Measurements from ENCODE around the gene MAP6.

MAP6 gene

DNA sequence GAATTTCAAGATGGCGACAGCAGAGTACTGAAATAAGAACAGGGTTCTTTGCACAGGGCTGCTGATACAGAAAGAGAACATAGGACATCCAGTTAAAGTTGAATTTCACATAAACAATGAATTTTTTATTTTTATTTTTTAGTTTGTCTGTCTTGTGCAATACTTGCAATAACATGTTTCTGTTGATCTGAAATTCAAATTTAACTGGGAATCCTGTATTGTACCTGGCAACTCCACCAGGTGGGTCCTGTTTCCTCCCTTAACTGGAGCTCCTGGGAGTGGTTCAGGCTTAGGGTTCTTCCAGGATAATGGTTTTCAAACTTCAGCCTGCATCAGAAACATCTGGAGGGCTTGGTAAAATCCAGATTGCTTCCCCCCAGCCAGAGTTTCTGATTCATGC, 121.7 kb downstream of the MAP6 start:
- no peak for DNase-seq

- DNase-seq = no peak
These were observed 125.0 kb downstream of the MAP6 start for GRCh38 chr11:75543806-75544205.

DNA sequence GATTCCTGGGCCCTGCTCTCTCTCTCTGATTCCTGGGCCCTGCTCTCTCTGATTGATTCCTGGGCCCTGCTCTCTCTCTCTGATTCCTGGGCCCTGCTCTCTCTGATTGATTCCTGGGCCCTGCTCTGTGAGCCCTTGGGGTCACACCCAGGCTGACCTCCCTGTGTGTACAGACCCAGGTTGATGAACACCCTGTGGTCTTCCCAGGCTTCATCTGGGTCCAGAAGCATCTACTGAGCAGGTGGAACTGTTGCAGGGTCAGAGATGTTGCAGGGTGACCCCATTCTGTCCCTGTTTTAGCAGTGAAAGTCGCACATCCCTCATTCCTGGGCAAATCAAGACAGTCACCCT, 126.8 kb downstream of the MAP6 start:
- DNase-seq = no peak

DNA sequence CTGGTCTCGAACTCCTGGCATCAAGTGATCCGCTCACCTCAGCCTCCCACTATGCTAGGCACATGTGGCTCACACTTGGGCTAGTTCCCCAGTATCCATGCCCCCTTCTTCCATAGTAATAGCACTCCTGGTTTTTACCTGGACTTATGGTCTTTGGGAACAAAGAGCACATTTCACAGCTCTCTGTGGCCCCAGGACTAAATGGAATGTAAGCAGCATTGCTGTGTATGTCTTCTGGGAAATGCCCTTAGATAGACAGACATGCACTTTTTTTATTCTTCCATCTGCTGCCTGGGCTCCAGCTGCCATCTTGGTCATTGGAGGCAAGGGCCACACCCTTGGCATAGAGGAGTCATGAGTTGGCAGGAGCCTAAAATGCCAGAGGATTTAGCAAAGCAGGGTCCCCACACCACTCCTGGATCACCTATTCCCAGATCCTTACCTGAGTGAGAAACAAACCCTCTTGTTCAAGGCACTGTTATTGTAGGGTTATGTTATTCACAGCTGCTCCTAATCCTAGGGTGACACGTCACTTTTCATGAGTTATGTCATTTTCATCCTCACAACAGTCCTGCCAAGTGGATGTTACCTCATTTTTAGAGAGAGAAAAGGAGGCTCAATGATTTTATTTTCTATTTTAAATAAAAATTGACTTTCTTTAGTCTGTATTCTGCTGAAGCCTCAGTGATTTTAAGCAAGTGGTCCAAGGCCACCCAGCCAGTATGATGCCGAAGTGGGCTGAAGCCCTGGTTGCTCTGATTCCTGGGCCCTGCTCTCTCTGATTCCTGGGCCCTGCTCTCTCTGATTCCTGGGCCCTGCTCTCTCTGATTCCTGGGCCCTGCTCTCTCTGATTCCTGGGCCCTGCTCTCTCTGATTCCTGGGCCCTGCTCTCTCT, 127.4 kb downstream of the MAP6 start:
- DNase-seq = no peak

DNA sequence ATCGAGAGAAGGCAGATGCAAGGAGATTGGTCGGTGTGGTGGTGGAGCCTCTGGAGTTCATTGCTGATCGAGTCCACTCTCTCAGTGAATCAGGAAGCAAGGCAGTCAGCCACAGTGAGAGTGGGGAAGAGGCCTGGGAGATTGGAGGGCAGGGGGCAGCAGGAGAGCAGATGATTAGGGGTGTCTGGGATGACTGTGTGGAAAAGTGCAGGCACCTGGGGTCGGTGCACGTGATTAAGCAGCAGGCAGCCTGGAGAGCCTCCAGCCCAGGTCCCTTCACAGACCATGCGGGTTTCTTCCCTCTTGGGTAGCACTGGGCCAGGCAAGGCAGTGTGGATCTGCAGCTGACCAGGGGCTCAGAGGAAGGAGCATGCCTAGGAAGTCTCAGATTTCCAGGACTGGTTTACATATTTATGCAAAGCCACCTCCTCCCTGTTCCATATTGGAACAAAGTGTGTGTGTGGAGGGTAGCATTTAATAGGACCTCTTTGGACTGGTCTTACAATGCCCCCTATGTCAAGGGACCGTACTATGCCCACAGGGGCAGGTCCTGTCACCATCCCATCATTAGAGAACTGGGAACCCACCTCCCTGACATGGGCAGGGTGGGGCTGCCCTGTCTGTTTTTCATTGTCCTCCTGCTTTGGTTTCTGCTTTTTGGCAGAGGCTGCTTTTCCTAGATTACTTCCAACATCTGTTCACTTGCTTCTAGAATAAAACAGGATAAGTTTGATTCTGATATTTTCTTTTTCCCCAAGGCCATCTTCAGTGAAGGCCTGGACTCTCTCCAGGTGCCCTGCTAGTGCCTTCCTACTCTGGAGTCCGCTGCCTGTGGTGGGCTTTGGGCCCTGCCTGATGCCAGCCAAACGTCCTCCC, 129.1 kb downstream of the MAP6 start:
- DNase-seq = no peak

- DNase-seq = no peak
These were observed 130.5 kb downstream of the MAP6 start for GRCh38 chr11:75538150-75538942.

DNA sequence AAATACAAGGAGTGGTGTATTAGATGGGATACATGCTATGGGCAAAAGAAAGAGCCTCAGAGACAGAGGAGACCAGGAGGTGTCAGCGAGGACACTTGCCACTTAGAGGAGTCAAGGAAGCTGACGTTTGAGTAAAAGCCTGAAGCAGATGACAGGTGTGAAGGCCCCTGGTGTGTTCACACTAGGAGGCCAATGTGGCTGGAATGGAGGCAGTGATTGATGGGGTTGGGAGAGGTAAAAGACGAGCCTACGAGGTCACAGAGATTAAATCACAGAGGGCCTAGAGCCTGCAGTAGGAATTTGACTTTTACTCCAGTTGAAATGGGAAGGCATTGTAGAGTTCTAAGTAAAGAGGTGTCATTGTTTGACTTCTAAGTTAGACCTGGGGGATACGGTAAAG, 131.1 kb downstream of the MAP6 start:
- no peak for DNase-seq
